GM19455 (cell line): ENCODE results near the gene SEPTIN10.
"Not testable (repeated sequence)": the region's sequence is repeated elsewhere in the genome, so short reads cannot be mapped to it uniquely, and the experiment has no call there.

Source experiments
- ATAC-seq: cut with Tn5 transposase; IDR thresholded peaks from one replicate; pipeline ENCODE4 v1.9.1; 2021; ENCODE audit not compliant: unreplicated experiment

The SEPTIN10 gene

GRCh38 chr2:109549016-109549590 is 64.7 kb downstream of the SEPTIN10 start:
- ATAC-seq = no peak

- ATAC-seq = no peak
These were observed 66.5 kb downstream of the SEPTIN10 start for GRCh38 chr2:109547280-109547679.

- ATAC-seq = no peak
These were observed 67.7 kb downstream of the SEPTIN10 start for GRCh38 chr2:109545828-109546713.

GRCh38 chr2:109542384-109542783 is 71.4 kb downstream of the SEPTIN10 start:
- ATAC-seq = no peak

- no peak for ATAC-seq
These were observed 75.2 kb downstream of the SEPTIN10 start for GRCh38 chr2:109538546-109538945.

GRCh38 chr2:109537565-109538222 is 76.1 kb downstream of the SEPTIN10 start:
- no peak for ATAC-seq

GRCh38 chr2:109536556-109536955 is 77.2 kb downstream of the SEPTIN10 start:
- ATAC-seq = not testable (repeated sequence)

GRCh38 chr2:109535217-109535946 is 78.4 kb downstream of the SEPTIN10 start:
- ATAC-seq = no peak

- no peak for ATAC-seq
These were observed 79.9 kb downstream of the SEPTIN10 start for GRCh38 chr2:109533823-109534222.

GRCh38 chr2:109532728-109533076 is 81.1 kb downstream of the SEPTIN10 start:
- ATAC-seq = no peak

GRCh38 chr2:109531896-109532727 is 81.7 kb downstream of the SEPTIN10 start:
- ATAC-seq = no peak

GRCh38 chr2:109531221-109531620 is 82.5 kb downstream of the SEPTIN10 start:
- no peak for ATAC-seq

GRCh38 chr2:109530712-109531111 is 83.1 kb downstream of the SEPTIN10 start:
- no peak for ATAC-seq

GRCh38 chr2:109529532-109530449 is 84.0 kb downstream of the SEPTIN10 start:
- no peak for ATAC-seq

GRCh38 chr2:109528811-109529501 is 84.8 kb downstream of the SEPTIN10 start:
- no peak for ATAC-seq

- ATAC-seq = no peak
These were observed 85.7 kb downstream of the SEPTIN10 start for GRCh38 chr2:109527846-109528705.

- no peak for ATAC-seq
These were observed 86.7 kb downstream of the SEPTIN10 start for GRCh38 chr2:109527079-109527478.

- no peak for ATAC-seq
These were observed 87.3 kb downstream of the SEPTIN10 start for GRCh38 chr2:109526442-109526970.
